Stimulated activated CD4-positive, alpha-beta T cell treated with anti-CD3 and anti-CD28 coated beads, TNF-alpha, amount 100 ng/mL, for 1 hour (primary cell): Measurements from ENCODE around the gene RAPGEFL1.
"Not testable (repeated sequence)": the region's sequence is repeated elsewhere in the genome, so short reads cannot be mapped to it uniquely, and the experiment has no call there.

Source experiments
- DNase-seq, 3 donors: peaks; one replicate each; pipeline ENCODE4 v3.0.0-alpha.2; 2020; ENCODE audit warnings: low read depth in 3 of 3, low spot score in 1 of 3

The RAPGEFL1 gene

DNA sequence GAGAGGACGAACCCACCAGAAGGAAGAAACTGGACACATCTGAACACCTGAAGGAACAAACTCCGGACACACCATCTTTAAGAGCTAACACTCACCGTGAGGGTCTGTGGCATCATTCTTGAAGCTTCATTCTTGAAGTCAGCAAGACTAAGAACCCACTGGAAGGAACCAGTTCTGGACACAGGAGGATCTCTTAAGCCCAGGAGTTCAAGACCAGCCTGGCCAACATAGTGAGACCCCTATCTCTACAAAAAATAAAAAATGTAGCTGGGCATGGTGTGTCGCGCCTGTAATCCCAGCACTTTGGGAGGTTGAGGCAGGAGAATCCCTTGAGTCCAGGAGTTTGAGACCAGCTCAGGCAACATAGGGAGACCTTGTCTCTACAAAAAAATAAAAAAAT lies 21.3 kb downstream of the RAPGEFL1 start:
- no peak for DNase-seq

DNA sequence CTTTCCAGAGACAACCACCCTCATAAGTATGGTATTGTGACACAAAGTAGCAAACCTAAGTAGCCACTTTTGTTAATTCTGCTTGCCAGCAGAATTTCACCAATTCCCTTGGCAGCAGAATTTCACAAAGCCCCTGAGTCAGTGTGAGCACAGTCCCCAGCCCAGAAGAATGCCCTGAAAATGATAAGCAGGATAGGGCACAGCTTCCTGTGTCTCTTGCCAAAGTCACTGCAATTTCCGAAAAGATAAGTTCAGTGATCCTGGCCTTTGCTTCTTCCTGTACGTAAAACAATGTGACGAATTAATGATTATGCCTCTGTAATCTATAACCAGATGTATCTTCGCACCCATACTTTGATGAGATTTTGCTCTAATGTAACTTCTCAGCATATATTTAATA lies 25.9 kb downstream of the RAPGEFL1 start:
- DNase-seq = no peak

DNA sequence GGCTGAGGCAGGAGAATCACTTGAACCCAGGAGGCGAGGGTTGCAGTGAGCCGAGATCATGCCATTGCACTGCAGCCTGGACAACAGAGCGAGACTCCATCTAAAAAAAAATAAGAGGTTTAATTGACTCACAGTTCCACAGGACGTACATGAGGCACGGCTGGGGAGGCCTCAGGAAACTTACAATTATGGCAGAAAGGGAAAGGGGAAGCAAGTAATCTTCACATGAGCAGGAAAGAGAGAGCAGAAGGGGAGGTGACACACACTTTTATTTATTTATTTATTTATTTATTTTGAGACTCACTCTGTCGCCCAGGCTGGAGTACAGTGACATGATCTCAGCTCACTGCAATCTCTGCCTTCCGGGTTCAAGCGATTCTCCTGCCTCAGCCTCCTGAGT lies 28.9 kb downstream of the RAPGEFL1 start:
- not testable (repeated sequence) for DNase-seq

DNA sequence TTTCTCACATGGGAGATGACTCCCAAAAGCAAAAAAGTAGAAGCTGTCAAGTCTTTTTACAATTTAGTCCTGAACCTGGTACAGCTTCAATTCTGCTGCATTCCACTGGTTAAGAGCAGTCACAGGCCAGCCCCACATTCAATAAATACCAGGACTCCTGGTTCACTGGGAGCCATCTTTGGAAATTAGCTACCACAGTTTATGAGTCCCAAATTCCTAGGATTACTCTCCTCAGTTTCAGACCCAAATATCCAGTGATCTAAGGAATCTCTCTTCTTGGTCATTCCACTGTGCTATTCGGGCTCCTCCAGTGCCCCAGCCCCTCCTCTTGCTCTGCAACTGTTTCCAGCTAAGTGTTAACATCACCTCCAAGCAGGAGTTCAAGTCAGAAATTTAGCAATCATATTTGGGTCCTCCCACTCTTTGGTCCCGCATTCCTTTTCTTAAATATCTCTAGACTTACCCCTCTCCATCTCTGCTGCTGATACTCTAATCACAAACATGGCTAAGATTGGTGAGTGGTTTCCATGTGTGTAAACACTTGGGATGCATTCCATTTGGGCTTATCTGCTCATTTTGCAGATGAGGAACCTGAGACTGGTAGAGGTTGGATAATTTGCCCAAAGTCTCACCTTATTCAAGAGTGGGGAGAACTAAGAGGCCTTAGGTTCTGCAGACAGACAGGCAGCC lies 32.3 kb downstream of the RAPGEFL1 start:
- no peak for DNase-seq

DNA sequence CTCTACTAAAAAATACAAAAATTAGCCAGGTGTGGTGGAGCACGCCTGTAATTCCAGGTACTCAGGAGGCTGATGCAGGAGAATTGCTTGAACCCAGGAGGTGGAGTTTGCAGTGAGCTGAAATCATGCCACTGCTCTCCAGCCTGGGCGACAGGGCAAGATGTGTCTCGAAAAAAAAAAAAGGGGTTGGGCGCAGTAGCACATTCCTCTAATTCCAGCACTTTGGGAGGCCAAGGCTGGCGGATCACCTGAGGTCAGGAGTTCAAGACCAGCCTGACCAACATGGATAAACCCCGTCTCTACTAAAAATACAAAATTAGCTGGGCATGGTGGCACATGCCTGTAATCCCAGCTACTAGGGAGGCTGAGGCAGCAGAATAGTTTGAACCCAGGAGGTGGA lies 36.6 kb downstream of the RAPGEFL1 start:
- not testable (repeated sequence) for DNase-seq

DNA sequence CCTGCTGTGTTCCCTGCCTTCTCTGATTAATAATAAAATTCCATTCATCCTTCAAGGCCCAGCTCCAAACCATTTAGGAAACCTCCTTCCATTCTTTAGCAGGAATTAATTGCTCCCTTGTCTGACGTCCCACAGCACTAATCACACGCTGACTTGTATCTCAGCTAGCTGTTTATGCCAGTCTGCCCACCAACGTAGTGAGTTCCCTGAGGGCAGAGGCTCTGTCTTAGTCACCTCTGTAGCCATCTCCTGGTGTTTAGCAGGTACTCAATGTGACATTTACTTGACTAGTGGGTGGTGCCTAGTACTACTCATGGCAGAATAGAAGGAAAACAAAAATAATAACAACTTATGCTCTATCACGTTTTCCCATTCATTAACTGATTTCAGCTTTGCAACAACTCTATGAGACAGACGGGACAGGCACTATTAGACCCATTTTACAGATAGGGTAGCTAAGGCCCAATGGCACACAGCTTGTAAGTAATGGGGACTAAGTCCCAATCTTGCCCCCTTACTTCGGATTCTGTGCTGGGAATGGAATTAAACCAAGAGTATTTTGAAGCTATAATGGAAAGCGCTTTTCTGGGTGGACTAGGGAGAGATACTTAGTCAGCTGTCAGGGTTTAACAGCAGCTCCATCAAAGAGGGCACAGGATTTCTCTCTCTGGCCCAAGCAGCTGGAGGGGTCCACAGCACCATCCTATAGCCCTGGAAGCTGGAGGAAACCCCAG lies 40.9 kb downstream of the RAPGEFL1 start:
- DNase-seq = no peak

DNA sequence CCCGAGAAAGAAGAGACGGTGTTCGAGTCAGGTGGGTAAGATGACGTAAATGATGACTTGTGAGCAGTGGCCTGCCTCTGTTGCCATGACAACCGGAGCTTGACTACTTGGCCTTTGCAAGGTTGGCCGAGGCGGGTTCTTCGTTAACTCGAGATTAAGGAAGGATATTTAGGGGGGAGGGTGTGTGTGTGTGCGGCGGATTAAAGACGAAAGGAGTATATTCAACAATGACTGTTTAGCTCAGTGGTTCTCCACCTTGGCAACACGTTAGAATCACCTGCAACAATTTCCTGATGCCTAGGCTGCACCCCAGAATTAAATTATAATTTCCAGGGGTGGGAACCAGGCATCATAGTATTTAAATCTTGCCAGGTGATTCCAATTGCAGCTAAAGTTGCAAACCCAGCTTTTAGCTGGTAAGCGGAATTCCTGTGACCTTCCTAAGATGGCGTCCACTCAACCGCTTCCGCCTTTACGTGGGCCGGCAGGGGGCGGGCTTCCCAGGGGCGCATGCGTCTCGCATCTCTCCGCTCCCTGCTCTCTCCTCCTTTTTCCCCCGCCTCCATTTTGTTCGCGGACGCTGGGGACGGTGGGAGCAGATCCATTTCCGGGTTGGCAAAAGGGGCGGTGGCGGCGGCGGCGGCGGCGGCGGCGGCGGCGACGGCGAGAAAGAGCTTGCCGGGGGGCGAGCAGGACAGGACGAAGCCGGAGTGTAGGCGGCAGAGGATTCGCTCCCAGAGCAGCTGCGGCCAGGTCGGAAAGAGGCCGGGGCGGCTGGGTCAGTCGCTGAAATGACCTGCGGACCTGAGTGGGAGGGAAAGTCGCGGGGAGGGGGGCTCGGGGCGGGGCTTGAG lies 41.7 kb downstream of the RAPGEFL1 start, which contains the start of gene WIPF2:
WIPF2 (plus strand) TSS at position 565 of the 854 bp plus-strand sequence. CDS start 37,156 bp downstream, outside the sequence.
- peak; percentile 87 to 93 (median 91) for DNase-seq

DNA sequence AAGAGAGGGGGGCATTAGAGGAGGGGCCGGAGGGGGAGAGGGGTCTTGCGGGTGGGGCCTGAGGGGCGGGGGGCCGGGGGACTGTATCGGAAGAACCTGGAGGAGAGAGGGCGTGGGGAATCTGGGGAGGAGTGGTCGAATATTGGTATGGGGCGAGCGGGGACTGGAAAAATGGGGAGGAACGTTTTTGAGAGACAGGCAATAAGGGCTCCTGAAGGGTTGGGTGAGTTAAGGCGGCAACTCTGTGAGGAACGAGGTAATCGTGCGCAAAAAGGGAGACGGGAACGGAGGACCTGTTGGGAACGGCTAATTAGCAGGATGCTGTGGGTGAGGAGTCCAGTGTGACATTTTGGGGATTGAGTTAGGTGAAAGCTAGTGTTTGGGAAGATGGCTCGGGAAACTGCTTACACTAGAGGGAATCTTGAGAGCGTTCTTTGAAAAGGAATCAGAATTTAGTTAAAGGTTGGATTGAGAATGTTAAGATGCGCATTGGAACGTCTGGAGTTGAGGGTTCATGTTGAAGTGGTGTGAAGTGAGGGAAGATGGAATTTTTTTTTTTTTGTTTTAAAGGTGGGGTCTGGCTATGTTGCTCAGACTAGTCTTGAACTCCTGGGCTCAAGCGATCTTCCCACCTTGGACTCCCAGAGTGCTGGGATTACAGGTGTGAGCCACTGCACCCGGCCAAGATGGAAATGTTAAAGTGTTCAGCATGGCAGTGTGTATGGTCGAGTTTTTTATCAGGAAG lies 42.5 kb downstream of the RAPGEFL1 start:
- DNase-seq = peak in 1 of 3 donors; percentile 10

DNA sequence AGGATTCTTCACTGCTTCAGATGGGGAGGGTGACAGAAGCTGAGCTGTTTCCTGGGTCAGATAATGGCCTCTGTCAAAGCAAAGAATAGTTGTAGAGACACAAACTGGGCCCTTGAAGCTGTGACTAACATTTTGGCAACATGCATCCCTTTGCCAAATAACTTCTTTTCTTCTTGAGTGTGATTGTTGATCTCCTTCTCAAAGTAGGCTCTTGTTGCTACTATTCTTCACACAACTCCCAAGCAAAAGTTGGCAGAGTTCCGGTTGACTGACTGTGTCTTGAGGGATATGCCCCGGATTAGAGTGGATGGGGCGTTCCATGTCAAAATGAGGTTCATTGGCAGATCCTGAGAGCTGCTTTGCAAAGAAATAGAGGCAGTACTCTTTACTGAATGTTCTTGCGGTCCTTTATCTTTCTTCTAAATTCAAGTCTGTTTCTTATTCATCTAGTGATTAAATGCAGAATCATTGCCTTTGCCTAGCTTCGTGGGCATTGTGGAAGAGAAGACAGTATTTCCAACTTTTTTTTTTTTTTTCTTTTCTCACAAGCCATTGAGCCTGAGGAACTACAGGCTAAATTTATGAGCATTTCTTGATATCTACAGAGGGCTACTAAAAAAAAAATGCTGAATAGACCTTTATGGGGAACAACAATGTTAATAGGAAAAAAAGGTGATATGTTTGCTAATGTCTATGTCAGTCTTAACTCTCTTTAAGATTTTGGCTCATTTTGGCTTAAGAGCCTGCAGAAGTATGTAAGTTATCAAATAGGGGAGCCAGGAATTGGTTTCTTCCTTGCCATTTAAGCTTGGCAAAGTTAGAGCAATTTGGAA lies 47.7 kb downstream of the RAPGEFL1 start:
- DNase-seq = no peak

DNA sequence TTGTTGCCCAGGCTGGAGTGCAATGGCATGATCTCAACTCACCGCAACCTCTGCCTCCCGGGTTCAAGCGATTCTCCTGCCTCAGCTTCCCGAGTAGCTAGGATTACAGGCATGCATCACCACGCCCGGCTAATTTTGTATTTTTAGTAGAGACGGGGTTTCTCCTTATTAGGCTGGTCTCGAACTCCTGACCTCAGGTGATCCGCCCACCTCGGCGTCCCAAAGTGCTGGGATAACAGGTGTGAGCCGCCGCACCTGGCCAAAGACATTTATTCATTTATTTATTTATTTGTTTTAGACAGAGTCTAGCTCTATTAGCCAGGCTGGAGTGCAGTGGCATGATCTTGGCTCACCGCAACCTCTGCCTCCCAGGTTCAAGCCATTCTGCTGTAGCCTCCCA lies 51.9 kb downstream of the RAPGEFL1 start:
- DNase-seq = not testable (repeated sequence)

DNA sequence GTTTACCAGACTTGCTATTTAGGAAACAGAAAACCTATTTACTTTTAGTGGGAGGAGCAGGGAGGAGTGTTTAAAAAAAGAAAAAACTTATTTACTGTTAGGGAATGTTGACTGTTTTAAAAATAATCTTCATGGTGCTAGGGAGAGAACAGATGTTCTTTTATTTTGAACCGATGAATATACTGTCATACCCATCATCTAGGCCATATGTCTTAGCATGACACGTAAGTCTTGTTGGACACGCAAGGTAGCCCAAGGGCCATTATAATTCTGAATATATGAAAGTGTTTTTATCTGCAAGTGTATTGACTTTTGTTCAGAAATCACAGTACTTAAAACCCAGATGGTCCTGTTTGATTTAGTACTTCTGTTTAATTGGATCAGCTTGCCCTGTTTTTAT lies 53.4 kb downstream of the RAPGEFL1 start:
- no peak for DNase-seq

DNA sequence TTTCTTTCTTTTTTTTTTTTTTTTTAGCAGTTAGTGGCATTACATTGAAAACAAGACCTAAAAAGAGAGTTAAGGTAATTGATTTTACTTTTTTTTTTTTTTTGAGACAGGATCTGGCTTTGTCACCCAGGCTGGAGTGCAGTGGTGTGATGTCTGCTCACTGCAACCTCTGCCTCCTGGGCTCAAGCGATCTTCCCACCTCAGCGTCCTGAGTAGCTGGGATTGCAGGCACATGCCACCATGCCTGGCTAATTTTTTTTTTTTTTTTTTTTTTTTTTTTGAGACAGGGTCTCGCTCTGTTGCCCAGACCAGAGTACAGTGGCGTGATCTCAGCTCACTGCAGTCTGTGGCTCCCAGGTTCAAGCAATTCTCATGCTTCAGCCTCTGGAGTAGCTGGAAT lies 54.7 kb downstream of the RAPGEFL1 start:
- not testable (repeated sequence) for DNase-seq

DNA sequence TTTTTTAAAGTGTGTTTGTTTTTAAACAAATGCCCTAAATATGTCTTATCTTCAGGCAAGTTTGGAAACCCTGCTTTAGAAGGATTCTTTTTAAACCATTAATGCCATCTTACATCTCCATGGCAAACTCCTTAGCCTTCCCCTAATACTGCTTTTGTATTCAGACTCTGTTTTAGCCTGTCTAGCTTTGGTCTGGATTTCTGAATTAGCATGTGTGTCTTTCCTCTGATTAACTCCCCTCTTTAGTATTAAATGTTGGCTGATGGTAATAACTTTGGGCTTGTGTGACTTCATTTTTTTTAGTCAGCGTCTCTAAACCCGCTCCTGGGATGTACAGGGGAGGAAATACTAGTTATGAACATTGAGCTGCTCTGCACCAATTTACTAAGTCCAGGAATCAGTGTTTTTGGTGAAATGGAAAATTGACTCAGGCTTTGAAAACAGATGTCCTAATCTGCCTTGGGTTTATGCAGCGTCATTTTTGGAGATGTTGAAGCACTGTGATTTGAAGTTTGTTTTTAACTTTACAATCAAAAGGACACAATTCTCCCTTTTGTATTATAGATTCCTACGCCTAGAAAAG lies 64.1 kb downstream of the RAPGEFL1 start:
- DNase-seq = no peak

DNA sequence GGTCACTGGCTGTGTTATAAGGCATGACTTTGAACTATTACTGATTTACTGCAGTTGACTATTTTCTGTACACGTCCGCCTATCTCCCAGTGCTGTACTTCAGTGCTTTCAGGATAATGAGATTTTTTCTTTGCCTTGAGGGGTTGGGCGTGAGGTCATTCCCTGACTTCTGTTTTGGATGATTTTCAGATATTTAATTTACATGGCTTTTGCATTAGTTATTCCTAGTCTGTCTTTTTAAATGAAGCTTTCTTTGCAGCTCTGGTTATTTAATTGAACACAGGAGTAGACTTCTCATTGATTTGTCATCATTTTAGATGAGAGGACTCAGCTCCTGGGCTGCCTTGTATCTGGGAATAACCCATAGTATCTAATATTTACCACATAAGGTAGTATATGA lies 65.5 kb downstream of the RAPGEFL1 start:
- DNase-seq = no peak

DNA sequence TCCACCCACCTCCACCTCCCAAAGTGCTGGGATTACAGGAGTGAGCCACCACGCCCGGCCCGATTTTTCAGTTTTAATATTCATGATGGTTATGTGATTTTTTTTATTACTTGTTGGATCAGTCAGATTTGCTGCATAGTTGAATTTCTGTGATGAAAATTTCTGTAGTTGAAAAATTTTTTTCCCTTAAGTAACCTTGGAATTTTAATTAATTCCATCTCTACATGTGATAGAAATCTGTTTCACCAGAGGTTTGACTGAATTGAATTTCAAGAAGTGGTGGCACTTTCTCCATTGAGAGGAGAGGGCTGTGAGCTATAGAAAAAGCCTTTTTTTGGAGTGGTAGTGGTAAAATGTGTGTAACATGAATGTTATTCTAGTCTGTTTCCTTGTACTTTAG lies 66.5 kb downstream of the RAPGEFL1 start:
- no peak for DNase-seq

DNA sequence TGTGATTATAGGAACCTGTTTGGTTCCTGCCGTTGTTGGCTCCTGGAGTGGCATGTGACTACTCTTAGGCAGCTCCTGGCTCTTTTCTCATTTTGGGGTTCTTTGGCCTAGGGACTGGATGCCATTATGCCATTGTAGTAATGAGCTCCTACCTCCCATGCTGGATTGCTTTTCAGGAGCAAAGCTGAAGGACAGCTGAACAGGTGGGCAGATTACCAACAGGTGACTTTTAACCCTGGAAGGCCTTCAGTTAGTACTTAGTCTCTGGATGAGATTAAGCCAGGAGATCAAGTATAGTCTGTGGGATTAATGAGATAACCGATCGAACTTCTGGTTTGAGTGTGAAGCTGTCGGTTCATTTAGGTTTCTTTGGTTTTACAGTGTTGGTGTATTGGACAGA lies 67.0 kb downstream of the RAPGEFL1 start:
- DNase-seq = no peak
